NCI-H1436 treated with DMSO at 0.1 percent for 48 hours (cell line): ENCODE results near the gene IGFBPL1.
"Not testable (repeated sequence)": the region's sequence is repeated elsewhere in the genome, so short reads cannot be mapped to it uniquely, and the experiment has no call there.

Source experiments
- DNase-seq: peaks from one replicate; lab custom pipeline; 2025; lab: John Stamatoyannopoulos, UW

IGFBPL1 gene

DNA sequence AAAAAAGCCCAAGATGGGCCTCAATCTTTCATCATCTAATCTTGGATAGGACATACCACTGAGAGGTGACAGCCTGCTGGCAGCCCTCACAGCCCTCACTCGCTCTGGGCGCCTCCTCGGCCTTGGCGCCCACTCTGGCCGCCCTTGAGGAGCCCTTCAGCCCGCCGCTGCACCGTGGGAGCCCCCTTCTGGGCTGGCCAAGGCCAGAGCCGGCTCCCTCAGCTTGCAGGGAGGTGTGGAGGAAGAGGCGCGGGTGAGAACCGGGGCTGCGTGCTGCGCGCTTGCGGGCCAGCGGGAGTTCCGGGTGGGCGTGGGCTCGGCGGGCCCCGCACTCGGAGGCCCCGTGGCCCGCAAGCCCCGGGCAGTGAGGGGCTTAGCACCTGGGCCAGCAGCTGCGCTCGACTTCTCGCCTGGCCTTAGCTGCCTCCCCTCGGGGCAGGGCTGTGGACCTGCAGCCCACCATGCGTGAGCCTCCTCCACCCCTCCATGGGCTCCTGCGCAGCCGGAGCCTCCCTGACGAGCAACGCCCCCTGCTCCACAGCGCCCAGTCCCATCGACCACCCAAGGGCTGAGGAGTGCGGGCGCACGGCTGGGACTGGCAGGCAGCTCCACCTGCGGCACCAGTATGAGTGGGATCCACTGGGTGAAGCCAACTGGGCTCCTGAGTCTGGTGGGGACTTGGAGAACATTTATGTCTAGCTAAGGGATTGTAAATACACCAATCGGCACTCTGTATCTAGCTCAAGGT is 46.7 kb downstream of the IGFBPL1 start:
- DNase-seq: not testable (repeated sequence)

DNA sequence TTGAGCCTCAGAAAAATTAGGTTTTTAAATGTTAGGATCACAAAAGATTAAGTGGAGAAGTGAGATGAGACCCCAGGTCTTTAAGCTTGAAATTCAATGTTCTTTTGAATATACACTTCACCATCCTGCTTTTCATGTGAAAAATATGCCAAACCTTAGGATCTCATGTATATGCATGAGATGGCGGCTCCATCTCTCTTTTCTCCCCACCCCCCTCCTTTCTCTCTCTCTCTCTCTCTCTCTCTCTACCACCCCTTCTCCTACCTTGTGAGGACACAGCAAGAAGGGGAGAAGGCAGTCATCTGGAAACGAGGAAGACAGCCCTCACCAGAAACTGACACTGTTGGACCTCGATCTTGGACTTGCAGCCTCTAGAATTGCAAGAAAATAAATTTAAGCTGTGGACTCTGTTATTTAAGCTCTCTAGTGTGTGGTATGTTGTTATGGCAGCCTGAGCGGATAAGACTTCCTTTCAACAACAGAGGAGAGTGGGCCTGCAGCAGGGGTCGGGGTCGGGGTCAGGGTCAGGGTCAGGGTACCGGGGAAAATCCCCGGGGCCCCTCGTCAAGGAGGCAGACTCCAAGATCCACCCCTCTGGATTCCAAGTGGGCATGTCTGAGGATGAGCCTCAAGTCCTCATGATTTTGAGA is 48.1 kb downstream of the IGFBPL1 start:
- DNase-seq: no peak

DNA sequence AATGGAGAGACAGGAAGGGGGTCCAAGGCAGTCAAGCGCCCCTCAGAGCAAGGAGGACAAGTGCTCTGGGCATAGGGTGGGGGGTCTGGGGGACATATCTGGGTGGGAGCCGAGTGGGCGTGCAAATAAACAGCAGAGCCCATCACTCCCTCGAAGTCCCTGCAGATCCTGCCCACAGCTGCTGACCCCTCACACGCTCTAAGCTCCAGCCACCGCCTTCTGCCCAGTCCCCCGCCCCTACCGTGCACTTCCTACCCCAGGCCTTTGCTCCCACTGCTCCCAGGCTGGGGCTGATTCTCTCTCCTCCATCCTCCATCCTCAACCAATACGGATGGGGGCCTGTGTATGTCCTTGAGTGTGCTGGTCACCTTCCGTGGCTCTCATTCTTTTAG is 48.7 kb downstream of the IGFBPL1 start:
- no peak for DNase-seq

DNA sequence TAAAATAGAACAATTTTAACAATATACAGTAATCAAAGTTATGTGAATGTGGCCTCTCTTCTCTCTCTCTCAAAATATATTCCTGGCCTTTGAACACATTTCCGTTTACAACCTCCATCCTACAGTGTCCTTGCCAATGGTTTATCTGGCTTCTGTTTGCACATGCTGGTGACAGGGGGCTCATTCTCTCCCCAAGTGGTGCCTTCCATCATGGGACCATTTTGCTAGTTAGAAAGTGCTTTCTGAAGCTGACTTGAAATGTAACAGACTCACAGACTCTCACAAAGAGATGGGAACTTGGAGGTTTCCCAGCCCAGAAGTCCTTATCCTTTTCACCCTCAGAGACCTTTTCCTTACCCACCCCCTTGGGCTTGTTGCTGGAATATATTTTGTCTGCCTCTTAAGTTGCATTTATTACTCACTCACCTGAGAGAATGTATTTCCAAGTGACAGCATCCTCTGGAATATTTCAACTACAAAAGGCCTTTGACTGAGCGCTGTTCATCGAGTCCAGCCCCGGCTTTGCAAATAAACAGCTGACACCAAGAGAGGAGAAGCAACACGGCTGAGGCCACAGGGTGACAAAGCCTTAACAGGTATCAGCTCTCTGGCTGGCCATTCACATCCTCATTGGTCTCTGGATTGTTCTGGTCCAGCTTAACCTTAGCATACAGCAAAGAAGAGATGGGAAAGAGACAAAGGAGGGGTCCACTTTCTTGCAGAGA is 49.2 kb downstream of the IGFBPL1 start:
- DNase-seq: no peak

DNA sequence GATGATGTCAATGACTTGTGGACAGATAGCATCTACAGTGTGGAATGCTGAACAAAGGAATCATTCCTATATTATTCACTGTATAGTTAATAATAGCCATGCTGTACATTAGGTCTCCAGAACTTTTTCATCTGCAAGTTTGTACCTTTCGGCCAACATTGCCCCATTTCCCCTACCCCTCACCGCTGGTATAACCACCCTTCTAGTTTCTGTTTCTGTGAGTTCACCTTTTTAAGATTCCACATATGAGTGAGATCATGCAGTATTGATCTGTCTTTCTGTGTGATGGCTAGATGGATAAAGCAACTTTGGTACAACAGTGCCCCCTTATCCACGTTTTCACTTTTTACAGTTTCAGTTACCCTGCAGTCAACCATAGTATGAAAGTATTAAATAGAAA is 50.6 kb downstream of the IGFBPL1 start:
- DNase-seq: no peak

DNA sequence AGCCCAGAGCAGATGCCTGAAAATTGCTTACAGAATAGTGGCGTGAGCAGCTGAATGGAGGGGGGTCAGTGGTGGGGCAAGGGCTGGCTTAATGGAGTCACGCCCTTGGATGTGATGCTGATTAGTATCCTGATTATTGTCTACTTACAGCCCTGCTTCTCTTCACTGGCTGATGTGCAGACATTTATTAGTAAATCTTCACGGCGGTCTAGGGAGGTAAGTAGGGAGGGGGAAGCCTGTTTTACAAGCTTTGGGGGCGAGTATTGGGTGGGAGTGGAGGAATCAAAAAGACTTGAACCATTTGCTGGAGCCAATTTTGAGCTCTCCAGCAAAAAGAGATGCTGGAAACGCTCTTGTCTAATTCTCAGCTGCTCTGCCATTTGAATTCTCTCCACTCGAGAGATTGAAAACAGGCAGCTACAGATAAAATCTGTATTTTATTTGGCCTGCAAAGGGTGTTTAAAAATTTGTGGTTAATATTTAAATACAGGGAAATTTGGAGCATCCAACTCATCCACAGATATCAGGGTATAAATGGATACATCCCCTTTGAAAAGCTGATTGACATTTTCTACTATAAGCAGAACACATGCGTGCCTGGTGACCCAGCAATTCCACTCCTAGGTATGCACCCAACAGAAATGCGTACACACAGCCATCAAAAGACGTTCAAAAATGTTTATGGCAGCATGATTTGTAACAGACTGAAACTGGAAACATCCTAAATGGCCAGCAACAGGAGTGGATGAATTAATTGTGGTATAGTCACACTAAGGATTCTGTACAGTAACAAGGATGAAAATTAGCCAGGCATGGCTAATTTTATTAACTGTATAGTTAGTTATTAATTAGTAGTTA is 51.3 kb downstream of the IGFBPL1 start:
- no peak for DNase-seq

DNA sequence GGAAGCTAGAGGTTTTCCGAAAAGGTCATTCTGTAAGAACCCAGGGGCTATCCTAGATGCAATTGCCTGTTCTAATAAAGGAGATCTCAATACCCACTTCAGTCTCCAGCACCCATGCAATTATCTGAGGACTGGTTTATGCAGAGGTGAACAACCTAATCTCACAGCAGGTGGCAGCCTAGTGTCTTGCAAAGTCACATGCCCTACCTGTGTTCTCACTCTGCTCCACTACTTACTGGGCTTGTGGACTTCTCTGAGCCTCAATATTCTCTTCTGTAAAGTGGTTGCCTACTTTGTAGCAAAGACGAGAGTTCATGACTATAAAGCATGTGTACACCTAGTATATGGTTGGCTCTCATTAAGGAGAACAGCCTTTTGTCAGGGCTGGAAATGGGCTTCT is 52.8 kb downstream of the IGFBPL1 start:
- DNase-seq: no peak

DNA sequence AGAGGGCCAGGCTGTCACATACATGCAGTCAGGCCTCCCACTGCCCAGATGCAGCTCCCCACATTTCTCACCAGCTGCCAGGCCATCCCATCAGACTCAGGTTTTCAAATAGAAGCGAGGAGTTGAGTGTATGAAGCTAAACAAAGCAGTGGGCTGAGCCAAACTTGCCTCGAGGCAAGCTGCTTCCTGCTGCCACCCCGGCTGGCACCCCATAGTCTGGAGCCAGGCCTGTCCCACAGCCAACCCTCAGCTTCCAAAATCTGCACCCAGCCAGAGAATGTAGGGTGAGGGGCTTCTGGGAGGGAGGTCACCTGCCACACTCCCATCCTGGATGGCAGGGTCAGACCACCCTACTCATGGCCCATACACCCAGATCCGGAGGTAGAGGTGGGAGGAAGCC is 54.1 kb downstream of the IGFBPL1 start:
- no peak for DNase-seq

DNA sequence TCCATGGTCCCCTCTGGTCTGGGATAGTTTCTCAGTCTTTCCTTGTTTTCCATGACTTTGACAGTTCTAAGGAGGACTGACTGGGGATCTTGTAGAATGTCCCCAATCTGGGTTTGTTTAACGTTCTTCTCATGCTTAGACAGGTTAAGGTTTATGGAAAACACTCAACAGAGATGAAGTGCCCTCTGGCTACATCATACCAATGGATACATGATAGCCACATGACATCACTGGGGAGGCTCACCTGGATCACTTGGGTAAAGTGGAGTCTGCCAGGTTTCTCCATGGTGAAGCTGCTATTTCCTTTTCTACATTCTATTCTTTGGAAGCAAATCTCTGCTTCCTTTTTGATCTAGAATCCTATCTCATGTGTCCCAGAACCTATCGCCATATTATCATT is 55.5 kb downstream of the IGFBPL1 start:
- no peak for DNase-seq

DNA sequence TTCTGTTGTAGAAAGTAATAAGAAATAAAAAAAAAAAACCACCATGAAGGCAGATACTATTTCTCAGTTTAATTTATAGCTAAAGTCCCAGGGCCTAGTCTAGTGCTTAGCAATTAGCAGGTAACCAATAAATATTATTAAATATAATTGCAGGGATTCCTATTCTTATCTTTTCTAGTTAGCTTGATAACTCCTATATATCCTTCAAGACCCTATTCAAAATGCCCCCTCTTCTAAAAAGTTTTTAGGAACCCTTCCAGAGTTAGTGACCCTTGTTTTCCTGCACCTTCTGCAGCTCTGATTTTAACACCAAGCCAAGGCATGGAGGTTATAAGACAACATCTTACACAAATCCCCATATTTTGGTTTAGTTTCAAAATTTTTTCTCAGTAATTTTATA is 56.4 kb downstream of the IGFBPL1 start:
- DNase-seq: no peak

DNA sequence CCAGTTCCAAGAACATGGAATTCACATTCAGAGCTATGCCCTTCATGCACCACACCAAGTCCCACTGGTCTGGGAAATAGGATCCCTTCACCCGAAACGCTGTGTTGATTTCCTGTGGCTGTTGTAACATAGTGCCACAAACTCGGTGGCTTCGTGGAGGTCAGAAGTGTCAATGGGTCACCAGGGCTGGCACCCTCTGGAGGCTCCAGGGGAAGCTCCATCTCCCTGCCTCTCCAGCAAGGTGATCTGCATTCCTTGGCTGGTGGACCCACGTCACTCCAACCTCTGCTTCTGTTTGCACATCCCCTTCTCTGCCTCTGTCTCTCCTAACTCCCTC is 60.7 kb downstream of the IGFBPL1 start:
- no peak for DNase-seq

DNA sequence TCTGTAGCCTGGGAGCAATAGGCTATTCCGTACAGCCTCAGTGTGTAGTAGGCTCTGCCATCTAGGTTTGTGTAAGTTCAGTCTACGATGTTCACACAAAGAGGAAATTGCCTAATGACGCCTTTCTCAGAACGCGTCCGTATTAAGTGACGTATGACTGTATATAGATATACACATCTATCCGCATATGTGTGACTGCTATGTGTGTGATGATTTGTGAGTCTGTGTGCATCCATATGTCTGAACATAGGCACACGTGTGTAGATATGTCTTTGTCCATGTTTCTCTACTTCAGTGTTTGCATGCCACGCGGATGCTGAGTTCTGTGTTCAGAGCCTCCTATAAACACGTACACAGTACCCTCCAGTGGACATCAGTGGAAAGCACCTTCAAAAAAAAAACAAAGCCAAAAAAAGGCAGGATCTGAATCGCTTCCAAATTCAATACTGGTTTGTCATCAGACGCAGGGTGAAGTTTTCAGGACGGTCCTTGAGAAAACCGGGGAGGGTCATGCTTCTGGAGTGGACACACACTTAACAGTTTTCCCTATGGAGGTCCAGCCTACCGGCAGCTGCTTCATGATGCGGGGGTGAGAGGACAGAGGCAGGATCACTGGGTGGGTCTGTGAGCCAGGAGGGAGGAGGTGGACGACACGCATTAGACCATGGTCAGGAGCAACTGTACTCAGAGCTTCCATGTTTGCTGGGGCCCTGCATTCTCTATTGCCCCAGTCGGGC is 61.2 kb downstream of the IGFBPL1 start:
- peak; percentile 9 for DNase-seq

DNA sequence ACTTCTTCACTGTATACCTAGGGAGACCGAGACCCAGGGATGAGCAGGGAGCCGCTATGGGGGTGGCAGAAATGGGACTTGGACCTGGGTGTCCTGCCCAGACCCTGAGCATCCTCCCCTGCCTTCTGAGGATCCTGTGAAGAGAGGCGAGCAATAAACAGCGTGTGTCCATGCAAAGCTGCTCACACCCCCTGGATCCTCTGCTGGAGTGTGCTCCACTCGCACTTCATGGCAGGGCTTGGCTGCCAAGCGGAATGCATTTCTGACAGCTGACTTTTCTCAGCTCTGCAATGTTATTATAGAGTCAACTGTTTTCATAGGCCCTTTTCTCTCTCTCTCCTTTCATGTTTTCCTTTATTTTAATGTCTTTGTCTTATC is 62.8 kb downstream of the IGFBPL1 start:
- DNase-seq: no peak

DNA sequence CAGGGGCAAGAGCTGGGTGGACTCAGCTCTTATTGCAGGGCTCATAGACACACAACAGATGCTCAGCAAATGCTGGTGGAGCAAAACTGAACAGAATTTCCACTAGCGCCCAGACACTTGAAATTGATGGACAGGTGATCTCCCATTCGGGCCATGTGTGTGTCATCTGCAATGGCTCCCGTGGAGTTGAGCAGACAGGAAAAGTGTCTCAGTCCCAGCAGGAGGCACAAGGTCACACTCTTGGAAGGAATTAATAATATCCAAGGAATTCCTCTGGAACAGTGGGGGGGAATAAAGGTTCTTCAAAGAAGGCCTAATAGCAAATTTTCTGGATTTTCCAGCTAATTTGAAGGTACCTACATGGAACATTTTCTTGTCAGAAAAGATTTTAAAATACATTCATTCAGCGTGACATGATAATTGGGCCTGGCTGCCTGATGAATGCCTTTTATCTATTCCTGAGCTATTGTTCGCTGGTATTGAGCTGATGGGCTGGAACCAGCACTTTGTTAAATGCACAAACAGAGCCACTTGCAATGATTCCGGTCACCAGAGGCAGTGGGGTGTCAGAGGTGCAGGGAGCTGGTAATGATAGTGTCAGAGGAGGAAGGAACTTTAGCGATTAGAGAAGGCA is 63.3 kb downstream of the IGFBPL1 start:
- no peak for DNase-seq

DNA sequence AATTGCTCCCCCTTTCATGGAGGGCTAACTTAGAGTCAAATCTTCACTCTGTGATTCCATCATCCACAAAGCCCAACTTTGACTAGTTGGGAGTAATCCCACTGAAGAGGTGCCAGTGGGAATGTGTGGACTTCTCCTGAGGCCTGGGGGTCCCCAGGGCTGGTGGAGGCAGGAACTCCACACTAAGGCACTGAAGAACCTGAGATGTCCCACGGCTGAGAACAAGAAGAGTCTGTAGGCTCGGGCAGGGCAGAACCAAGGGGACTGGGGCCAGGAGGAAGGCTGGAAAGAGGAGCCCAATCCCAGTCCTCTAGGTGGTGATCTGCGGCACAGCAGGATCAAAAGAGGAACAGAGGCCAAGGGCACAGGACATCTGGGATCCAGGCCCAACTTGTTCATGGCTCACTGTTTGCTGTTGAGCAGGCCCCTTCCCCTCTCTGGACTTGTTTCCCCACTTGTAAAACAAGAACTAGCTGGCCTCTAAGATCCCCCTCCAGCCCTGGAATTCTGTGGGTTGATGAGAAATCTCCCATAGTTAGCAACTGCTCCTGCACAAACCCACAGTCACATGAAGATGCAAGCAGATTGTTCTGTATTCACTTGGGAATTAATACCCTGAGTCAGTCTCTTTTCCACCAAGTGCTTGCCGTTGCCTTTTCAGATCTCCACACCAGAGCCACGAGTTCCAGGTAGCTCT is 64.4 kb downstream of the IGFBPL1 start:
- DNase-seq: no peak

DNA sequence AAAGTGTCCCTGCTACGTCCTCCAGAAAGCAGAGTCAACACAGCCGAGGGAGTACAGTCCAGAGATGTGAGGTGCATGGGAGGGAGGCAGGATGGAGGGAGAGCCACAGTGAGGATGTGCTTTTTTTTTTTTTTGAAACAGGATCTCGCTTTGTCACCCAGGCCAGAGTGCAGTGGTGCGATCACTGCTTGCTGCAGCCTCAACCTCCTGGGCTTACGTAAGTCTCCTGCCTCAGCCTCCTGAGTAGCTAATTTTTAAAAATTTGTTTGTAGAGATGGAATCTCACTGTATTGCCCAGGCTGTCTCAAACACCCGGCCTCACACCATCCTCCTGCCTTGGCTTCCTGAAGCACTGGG is 65.0 kb downstream of the IGFBPL1 start:
- no peak for DNase-seq

DNA sequence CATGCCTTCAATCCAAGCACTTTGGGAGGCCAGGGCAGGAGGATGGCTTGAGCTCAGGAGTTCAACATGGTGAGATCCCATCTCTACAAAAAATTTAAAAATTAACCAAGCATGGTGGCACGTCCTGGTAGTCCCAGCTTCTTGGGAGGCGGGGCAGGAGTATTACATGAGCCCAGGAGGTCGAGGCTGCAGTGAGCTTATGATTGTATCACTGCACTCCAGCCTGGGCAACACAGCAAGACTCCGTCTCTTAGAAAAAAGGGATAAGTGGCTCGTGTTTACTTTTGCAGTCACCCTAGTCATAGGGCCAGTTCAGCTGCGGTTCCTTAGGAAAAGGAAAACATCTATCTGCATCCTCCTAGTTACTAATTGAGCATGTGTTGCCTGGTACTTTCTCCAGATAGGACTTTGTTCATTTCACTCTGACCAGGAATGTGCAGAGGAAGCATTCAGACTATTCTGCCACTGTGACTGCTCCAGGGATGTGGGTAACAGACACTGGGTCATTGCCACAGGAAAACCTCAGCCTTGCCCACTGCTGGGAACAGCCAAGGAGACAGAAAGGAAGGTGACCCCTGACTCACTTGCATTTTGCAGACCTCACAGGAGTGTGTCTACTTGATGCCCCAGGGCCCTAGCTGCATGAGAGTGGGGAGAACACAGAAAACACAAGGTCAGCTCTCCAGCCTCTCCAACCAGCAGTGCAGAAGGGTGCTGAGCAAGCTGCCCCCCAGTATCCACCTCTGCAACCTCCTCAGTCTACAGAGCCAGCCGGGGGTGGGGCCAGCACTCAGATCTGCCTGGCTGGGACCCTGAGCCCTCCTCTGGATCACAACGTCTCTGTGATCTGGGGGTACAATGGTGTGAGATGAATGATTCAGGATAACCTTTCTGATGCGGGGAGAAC is 65.6 kb downstream of the IGFBPL1 start:
- DNase-seq: no peak

DNA sequence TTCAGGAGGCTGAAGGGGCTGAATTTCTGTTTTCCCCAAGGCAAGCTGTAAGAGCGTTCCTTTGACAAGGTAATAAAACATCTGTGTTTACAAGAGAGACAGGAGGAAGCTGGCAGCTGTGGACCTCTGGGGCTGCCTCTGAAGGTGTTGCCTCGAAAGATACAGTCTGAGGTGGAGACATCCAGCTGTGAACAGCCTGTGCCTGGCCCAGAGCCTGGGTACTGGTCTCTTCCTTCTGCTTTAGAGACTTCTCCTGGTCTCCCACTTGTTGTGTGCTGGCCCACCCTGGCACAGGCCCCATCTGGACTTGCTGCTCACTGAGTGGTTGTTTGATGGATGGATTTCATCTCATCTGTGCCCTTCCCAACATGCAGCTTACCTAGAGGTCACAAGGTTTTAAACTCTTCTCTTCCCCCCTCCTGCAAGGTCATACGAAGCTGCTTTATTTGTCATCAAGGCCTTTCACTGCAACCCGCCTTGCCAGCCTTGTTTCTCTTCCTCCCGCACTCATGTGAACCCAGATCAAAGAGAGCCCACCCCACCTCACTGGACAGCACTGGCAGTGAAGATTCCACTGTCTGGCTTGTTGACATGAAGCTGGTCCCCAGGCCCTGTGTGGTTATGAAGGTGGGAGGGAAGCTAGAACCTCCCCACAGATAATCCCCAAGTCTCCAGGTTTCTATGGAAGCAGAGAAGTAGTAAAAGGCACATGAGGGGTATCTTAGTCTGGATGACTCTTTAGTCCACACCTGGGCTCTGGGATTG is 66.7 kb downstream of the IGFBPL1 start:
- no peak for DNase-seq

DNA sequence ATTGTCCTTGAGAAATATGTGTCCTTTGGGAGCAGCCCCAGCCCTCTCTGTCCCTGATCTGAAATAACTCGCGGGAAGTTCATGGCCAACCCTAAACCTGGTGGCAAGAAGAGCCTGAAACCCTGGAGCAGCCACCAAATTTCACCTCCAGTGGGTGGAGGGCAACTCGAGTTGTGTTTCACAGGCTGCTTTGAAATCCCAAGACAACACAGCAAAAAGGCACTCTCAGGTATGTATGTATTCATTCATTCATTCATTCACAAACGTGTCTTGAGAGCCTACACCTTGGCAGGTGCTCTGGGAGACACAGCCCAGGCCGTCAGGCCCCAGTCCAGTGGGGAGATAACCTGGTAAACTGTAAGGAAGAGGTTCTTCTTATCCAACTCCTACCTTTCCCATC is 67.4 kb downstream of the IGFBPL1 start:
- DNase-seq: no peak
